ENCODE measurements around the gene SLC22A6.

- TF ChIP-seq POLR2A (IDR thresholded peaks at IDR 0.05) (no peak), CTCF (IDR thresholded peaks at IDR 0.05) (no peak), POLR2AphosphoS5 (IDR thresholded peaks at IDR 0.05; ENCODE audit: insufficient read depth in 1 of 2, low read depth in 1 of 2) (no peak)
Measured at GRCh38 chr11:62933750-62934495, 50.8 kb downstream of the SLC22A6 start.
